PFSK-1 (cell line): ENCODE results near the gene NUDT6.

Experiments
- POLR2AphosphoS5 ChIP-seq: IDR thresholded peaks from 2 replicates; pipeline ENCODE4 v1.6.1; 2012; ENCODE audit warnings: low read depth, mild to moderate bottlenecking, control low read depth, low read length, moderate library complexity
- TF ChIP-seq, protein P1 (sequence below), 2 experiments: IDR thresholded peaks; 2 replicates each; pipeline versions ENCODE4 v1.6.1 to v1.8.0; 2011 to 2012; ENCODE audit warnings: low read depth in 2 of 2, low read length in 2 of 2, control low read depth in 1 of 2, inconsistent platforms in 1 of 2, mild to moderate bottlenecking in 1 of 2, moderate library complexity in 1 of 2; ENCODE audit not compliant: insufficient read depth in 1 of 2

DNA sequence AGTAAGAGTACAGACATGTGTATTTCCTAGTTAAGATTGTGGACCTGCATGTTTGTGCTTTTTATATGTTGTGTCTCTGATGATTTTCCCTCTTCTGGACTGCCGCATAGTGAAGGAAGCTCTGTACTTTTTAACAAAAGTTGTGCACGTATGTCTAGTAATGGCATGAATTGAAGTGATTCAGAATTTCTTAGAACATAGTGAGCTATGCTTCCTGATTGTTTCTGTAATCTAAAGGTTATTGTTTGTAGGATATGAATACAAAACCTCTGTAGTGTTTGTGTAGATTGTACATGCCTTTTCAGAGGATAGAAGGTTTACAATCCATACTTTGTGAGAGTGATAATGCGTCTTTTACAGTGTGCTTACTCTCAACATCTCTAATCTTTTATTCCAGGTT lies 37.0 kb upstream of the NUDT6 start:
- TF ChIP-seq POLR2AphosphoS5, result no peak
- TF ChIP-seq, protein P1, sequence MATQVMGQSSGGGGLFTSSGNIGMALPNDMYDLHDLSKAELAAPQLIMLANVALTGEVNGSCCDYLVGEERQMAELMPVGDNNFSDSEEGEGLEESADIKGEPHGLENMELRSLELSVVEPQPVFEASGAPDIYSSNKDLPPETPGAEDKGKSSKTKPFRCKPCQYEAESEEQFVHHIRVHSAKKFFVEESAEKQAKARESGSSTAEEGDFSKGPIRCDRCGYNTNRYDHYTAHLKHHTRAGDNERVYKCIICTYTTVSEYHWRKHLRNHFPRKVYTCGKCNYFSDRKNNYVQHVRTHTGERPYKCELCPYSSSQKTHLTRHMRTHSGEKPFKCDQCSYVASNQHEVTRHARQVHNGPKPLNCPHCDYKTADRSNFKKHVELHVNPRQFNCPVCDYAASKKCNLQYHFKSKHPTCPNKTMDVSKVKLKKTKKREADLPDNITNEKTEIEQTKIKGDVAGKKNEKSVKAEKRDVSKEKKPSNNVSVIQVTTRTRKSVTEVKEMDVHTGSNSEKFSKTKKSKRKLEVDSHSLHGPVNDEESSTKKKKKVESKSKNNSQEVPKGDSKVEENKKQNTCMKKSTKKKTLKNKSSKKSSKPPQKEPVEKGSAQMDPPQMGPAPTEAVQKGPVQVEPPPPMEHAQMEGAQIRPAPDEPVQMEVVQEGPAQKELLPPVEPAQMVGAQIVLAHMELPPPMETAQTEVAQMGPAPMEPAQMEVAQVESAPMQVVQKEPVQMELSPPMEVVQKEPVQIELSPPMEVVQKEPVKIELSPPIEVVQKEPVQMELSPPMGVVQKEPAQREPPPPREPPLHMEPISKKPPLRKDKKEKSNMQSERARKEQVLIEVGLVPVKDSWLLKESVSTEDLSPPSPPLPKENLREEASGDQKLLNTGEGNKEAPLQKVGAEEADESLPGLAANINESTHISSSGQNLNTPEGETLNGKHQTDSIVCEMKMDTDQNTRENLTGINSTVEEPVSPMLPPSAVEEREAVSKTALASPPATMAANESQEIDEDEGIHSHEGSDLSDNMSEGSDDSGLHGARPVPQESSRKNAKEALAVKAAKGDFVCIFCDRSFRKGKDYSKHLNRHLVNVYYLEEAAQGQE (IDR thresholded peaks at IDR 0.05; ENCODE audit: insufficient read depth in 1 of 2, low read depth in 2 of 2, low read length in 2 of 2), result no peak
